Keratinocyte (primary cell): ENCODE data around the gene CCDC149. TPM values are rescaled to one million over a fixed set of nuclear protein-coding genes. Genes with fewer than 3 reads are reported as not detected.

ENCODE experiments used
- DNase-seq: peaks from one replicate; pipeline ENCODE4 v3.0.0-alpha.2; 2011; ENCODE audit warnings: low read depth, missing footprints, low spot score
- FAIRE-seq: peaks from 2 replicates; lab custom pipeline; 2011; peaks lifted over from hg19 to GRCh38; lab: Jason Lieb, UNC
- H2AFZ ChIP-seq: 2 replicates; pipeline ENCODE4 v1.6.0; 2012; ENCODE audit warnings: low read length, control low read depth, inconsistent platforms; ENCODE audit not compliant: control insufficient read depth
- H3K27ac ChIP-seq: 2 replicates; pipeline ENCODE4 v1.5.1; 2011; ENCODE audit warnings: low read length; ENCODE audit not compliant: control insufficient read depth, insufficient read depth
- H3K27me3 ChIP-seq: 3 replicates; pipeline ENCODE4 v1.6.0; 2011; ENCODE audit warnings: low read length; ENCODE audit not compliant: control insufficient read depth, insufficient read depth; ENCODE audit errors: extremely low read depth
- H3K36me3 ChIP-seq, 2 experiments: 2 replicates in 1 of 2; 3 replicates in 1 of 2; pipeline ENCODE4 v1.5.1; 2011; ENCODE audit warnings: low read length in 2 of 2, mild to moderate bottlenecking in 1 of 2; ENCODE audit not compliant: control insufficient read depth in 2 of 2, insufficient read depth in 2 of 2; ENCODE audit errors: extremely low read depth in 1 of 2
- H3K4me1 ChIP-seq: 3 replicates; pipeline ENCODE4 v1.5.1; 2011; ENCODE audit warnings: low read length; ENCODE audit not compliant: control insufficient read depth, insufficient read depth; ENCODE audit errors: extremely low read depth
- H3K4me2 ChIP-seq: 3 replicates; pipeline ENCODE4 v1.6.0; 2011; ENCODE audit warnings: low read depth, low read length; ENCODE audit not compliant: control insufficient read depth, insufficient read depth; ENCODE audit errors: extremely low read depth
- H3K4me3 ChIP-seq, 3 experiments: fragments of 200-600 bp in 1 of 3; sonication (generic) in 1 of 3; 2 replicates in 2 of 3; 3 replicates in 1 of 3; pipeline ENCODE4 v1.5.1; 2011 to 2016; ENCODE audit warnings: low read length in 3 of 3, mild to moderate bottlenecking in 3 of 3, control low read depth in 2 of 3, inconsistent platforms in 1 of 3, low read depth in 1 of 3, mixed read lengths in 1 of 3, mixed run types in 1 of 3, moderate library complexity in 1 of 3; ENCODE audit not compliant: control insufficient read depth in 2 of 3, insufficient read depth in 2 of 3; ENCODE audit errors: extremely low read depth in 1 of 3
- H3K79me2 ChIP-seq: 2 replicates; pipeline ENCODE4 v1.6.0; 2012; ENCODE audit warnings: low read length; ENCODE audit not compliant: control insufficient read depth, insufficient read depth
- H3K9ac ChIP-seq: 3 replicates; pipeline ENCODE4 v1.6.0; 2011; ENCODE audit warnings: low read length; ENCODE audit not compliant: control insufficient read depth, insufficient read depth; ENCODE audit errors: extremely low read depth
- H3K9me1 ChIP-seq: 3 replicates; pipeline ENCODE4 v1.6.0; 2011; ENCODE audit warnings: low read length; ENCODE audit not compliant: control insufficient read depth, insufficient read depth; ENCODE audit errors: extremely low read depth
- H3K9me3 ChIP-seq: 2 replicates; pipeline ENCODE4 v1.5.1; 2012; ENCODE audit warnings: low read depth, low read length; ENCODE audit not compliant: control insufficient read depth
- H4K20me1 ChIP-seq: 3 replicates; pipeline ENCODE4 v1.6.0; 2011; ENCODE audit warnings: low read length; ENCODE audit not compliant: control insufficient read depth, insufficient read depth; ENCODE audit errors: extremely low read depth
- CTCF ChIP-seq, 3 experiments: IDR thresholded peaks in 1 of 3; conservative IDR thresholded peaks in 1 of 3; optimal IDR thresholded peaks in 1 of 3; 2 replicates in 2 of 3; 3 replicates in 1 of 3; pipeline versions ENCODE3 to v1.5.1; 2011; ENCODE audit warnings: low read length in 3 of 3, mild to moderate bottlenecking in 3 of 3, moderate library complexity in 2 of 3, control low read depth in 1 of 3, inconsistent platforms in 1 of 3; ENCODE audit not compliant: insufficient read depth in 2 of 3; ENCODE audit errors: extremely low read depth in 1 of 3
- EZH2 ChIP-seq: IDR thresholded peaks from one replicate; pipeline ENCODE4 v1.6.1; 2012; ENCODE audit warnings: inconsistent platforms, mild to moderate bottlenecking, low read length, moderate library complexity
- dilution Hi-C: fragments of 300-500 bp; cut with MboI; formaldehyde crosslinking; loops from one replicate; pipeline ENCODE4 v1.7.0; 2020; ENCODE audit warnings: low sequenced_read_pairs; ENCODE audit not compliant: extremely low pct_ligation_motif_present
- polyA plus RNA-seq, 5 experiments: library from polyadenylated mRNA; depleted of rRNA in 3 of 5; stranded (reverse) in 3 of 5; stranded (forward) in 1 of 5; unstranded in 1 of 5; fragments of >200 nt; gene quantifications; 1 replicate in 1 of 5; 2 replicates in 3 of 5; 3 replicates in 1 of 5; pipeline versions ENCODE4 v1.2.1 to v1.2.3, GENCODE V29; 2011 to 2012; ENCODE audit warnings: missing spikeins in 2 of 5, low read depth in 1 of 5, low replicate concordance in 1 of 5

CCDC149 gene
- polyA plus RNA-seq, 1 donor (not counting 4 experiments of a cell fraction or from before 2014, with no cell fraction given) = 2.1 TPM

- Histone ChIP-seq H2AFZ (no peak overlapping the region), H3K9me1 (no peaks in the 10 kb centered on the region), H3K36me3 (no peaks in the 10 kb centered on the region), H3K79me2 (no peaks in the 10 kb centered on the region), H3K9ac (no peak overlapping the region), H4K20me1 (no peaks in the 10 kb centered on the region), H3K4me1 (no peaks in the 10 kb centered on the region), H3K9me3 (no peaks in the 10 kb centered on the region), H3K4me3 (no peak overlapping the region), H3K4me2 (no peak overlapping the region), H3K27ac (no peak overlapping the region), H3K27me3 (peaks cover 33% of the 10 kb centered on the region)
- FAIRE-seq (no peak), DNase-seq (no peak)
- TF ChIP-seq CTCF (optimal IDR thresholded peaks at IDR 0.05 in 1 of 3, IDR thresholded peaks at IDR 0.05 in 1 of 3, conservative IDR thresholded peaks at IDR 0.05 in 1 of 3; ENCODE audit: extremely low read depth in 1 of 3, insufficient read depth in 2 of 3, low read length in 3 of 3) (no peak), EZH2 (no peak)
- dilution Hi-C loops = no loop called here
Observed at GRCh38 chr4:24796620-24797019, 116.2 kb downstream of the CCDC149 start.

GRCh38 chr4:24795666-24796381, 117.0 kb downstream of the CCDC149 start:
- H3K36me3 ChIP-seq = no peaks in the 10 kb centered on the region
- DNase-seq = no peak
- H3K27me3 ChIP-seq = peaks cover 33% of the 10 kb centered on the region
- no peak overlapping the region for H3K9ac ChIP-seq
- FAIRE-seq = no peak
- no peak overlapping the region for H3K4me3 ChIP-seq
- dilution Hi-C loops = no loop called here
- no peak overlapping the region for H2AFZ ChIP-seq
- H3K9me1 ChIP-seq = no peaks in the 10 kb centered on the region
- H3K4me1 ChIP-seq = no peaks in the 10 kb centered on the region
- H4K20me1 ChIP-seq = no peaks in the 10 kb centered on the region
- H3K27ac ChIP-seq = no peak overlapping the region
- no peaks in the 10 kb centered on the region for H3K9me3 ChIP-seq
- no peak overlapping the region for H3K4me2 ChIP-seq
- no peak for TF ChIP-seq EZH2
- no peak for TF ChIP-seq CTCF (optimal IDR thresholded peaks at IDR 0.05 in 1 of 3, IDR thresholded peaks at IDR 0.05 in 1 of 3, conservative IDR thresholded peaks at IDR 0.05 in 1 of 3; ENCODE audit: extremely low read depth in 1 of 3, insufficient read depth in 2 of 3, low read length in 3 of 3)
- no peaks in the 10 kb centered on the region for H3K79me2 ChIP-seq
